ENCODE measurements around the gene RPL19. TPM values are rescaled to one million over a fixed set of nuclear protein-coding genes. Genes with fewer than 3 reads are reported as not detected.
"Not testable (repeated sequence)": the region's sequence is repeated elsewhere in the genome, so short reads cannot be mapped to it uniquely, and the experiment has no call there.

Gene RPL19
- total RNA-seq, 2 experiments from 2014 or later = 3,527 to 3,670 TPM

GRCh38 chr17:39167476-39167875 lies 32.6 kb upstream of the RPL19 start:
- H3K27me3 Mint-ChIP-seq = peaks cover 34% of the 10 kb centered on the region
- H3K9me3 ChIP-seq (ENCODE audit: control insufficient read depth in 1 of 2, insufficient read depth in 1 of 2, low read length in 2 of 2) = peaks cover 0 to 13% of the 10 kb centered on the region in 2 experiments
- no peak for TF ChIP-seq CTCF (IDR thresholded peaks at IDR 0.05)
- no peak overlapping the region for H3K27ac Mint-ChIP-seq
- no peak overlapping the region for H3K27ac ChIP-seq (ENCODE audit: low read depth in 1 of 2, low read length in 2 of 2)
- H3K4me3 ChIP-seq (ENCODE audit: low read length) = no peak overlapping the region
- H3K4me1 Mint-ChIP-seq (ENCODE audit: low read depth) = peaks cover 31% of the 10 kb centered on the region
- H3K4me1 ChIP-seq (ENCODE audit: insufficient read depth, low read length) = peaks cover 37% of the 10 kb centered on the region
- intact Hi-C loops (cut with DNase I, micrococcal nuclease) = no loop called here
- CTCF ChIA-PET = interaction anchor here (1.3 to 3.4 kb wide), 2 partner anchors 7 to 184 kb away, joined by 8 to 9 read pairs; no protein-coding TSS in a partner anchor
- H3K27me3 ChIP-seq (ENCODE audit: control insufficient read depth in 1 of 2, insufficient read depth in 2 of 2, low read length in 2 of 2) = peaks cover 17 to 22% of the 10 kb centered on the region in 2 experiments
- POLR2A ChIA-PET = interaction anchor here (1.4 to 5.5 kb wide), 2 partner anchors 32 to 415 kb away, joined by 4 to 35 read pairs; partner anchors contain the start of genes PSMB3 and RPL19
- no peak for ATAC-seq (ENCODE audit: poor library complexity)
- DNase-seq = peak in 1 of 14 experiments; percentile 58
- no peaks in the 10 kb centered on the region for H3K9me3 Mint-ChIP-seq
- no peaks in the 10 kb centered on the region for H3K36me3 Mint-ChIP-seq (ENCODE audit: low read depth)
- no peaks in the 10 kb centered on the region for H3K36me3 ChIP-seq (ENCODE audit: insufficient read depth, low read length)
- H3K4me3 Mint-ChIP-seq = no peak overlapping the region

- H3K4me3 ChIP-seq (ENCODE audit: low read length); intact Hi-C loops (cut with DNase I, micrococcal nuclease); H3K27ac ChIP-seq (ENCODE audit: low read depth in 1 of 2, low read length in 2 of 2); H3K9me3 Mint-ChIP-seq; DNase-seq; H3K4me3 Mint-ChIP-seq; H3K36me3 ChIP-seq (ENCODE audit: insufficient read depth, low read length); H3K27ac Mint-ChIP-seq; ATAC-seq (ENCODE audit: poor library complexity); H3K36me3 Mint-ChIP-seq (ENCODE audit: low read depth): not testable (repeated sequence)
- H3K4me1 Mint-ChIP-seq (ENCODE audit: low read depth) = peaks cover 37% of the 10 kb centered on the region
- H3K27me3 ChIP-seq (ENCODE audit: control insufficient read depth in 1 of 2, insufficient read depth in 2 of 2, low read length in 2 of 2) = peaks cover 17 to 22% of the 10 kb centered on the region in 2 experiments
- peaks cover 34% of the 10 kb centered on the region for H3K27me3 Mint-ChIP-seq
- H3K9me3 ChIP-seq (ENCODE audit: control insufficient read depth in 1 of 2, insufficient read depth in 1 of 2, low read length in 2 of 2) = peaks cover 0 to 13% of the 10 kb centered on the region in 2 experiments
- ChIA-PET POLR2A (interaction anchor here (5.5 kb wide), 1 partner anchor 31 kb away, joined by 35 read pairs; the partner anchor contains the start of gene RPL19), CTCF (interaction anchor here (0.7 to 3.4 kb wide), 3 partner anchors 14 to 185 kb away, joined by 4 to 8 read pairs (median 5); no protein-coding TSS in a partner anchor)
- H3K4me1 ChIP-seq (ENCODE audit: insufficient read depth, low read length) = peaks cover 45% of the 10 kb centered on the region
These were observed 31.6 kb upstream of the RPL19 start for GRCh38 chr17:39168503-39168902.

- Histone ChIP-seq H3K36me3 (ENCODE audit: insufficient read depth, low read length) (no peaks in the 10 kb centered on the region), H3K27me3 (ENCODE audit: control insufficient read depth in 1 of 2, insufficient read depth in 2 of 2, low read length in 2 of 2) (peaks cover 17 to 22% of the 10 kb centered on the region in 2 experiments), H3K27ac (ENCODE audit: low read depth in 1 of 2, low read length in 2 of 2) (no peak overlapping the region), H3K9me3 (ENCODE audit: control insufficient read depth in 1 of 2, insufficient read depth in 1 of 2, low read length in 2 of 2) (peaks cover 0 to 13% of the 10 kb centered on the region in 2 experiments), H3K4me1 (ENCODE audit: insufficient read depth, low read length) (peaks cover 45% of the 10 kb centered on the region), H3K4me3 (ENCODE audit: low read length) (no peak overlapping the region)
- no peak for ATAC-seq (ENCODE audit: poor library complexity)
- Mint-ChIP-seq H3K4me3 (no peak overlapping the region), H3K36me3 (ENCODE audit: low read depth) (no peaks in the 10 kb centered on the region), H3K27me3 (peaks cover 34% of the 10 kb centered on the region), H3K4me1 (ENCODE audit: low read depth) (peaks cover 40% of the 10 kb centered on the region), H3K9me3 (no peaks in the 10 kb centered on the region), H3K27ac (no peak overlapping the region)
- no peak for TF ChIP-seq CTCF (IDR thresholded peaks at IDR 0.05)
- intact Hi-C loops (cut with DNase I, micrococcal nuclease) = no loop called here
- ChIA-PET CTCF (interaction anchor here (0.7 to 3.4 kb wide), 2 partner anchors 186 to 315 kb away, joined by 3 to 8 read pairs; no protein-coding TSS in a partner anchor), POLR2A (interaction anchor here (5.5 kb wide), 1 partner anchor 31 kb away, joined by 35 read pairs; the partner anchor contains the start of gene RPL19)
- no peak for DNase-seq
These were observed 31.0 kb upstream of the RPL19 start for GRCh38 chr17:39169101-39169500.

All from CD4-positive, alpha-beta T cell (primary cell).